Left renal cortex interstitium (tissue), 4 donors: ENCODE data around the gene KIAA0319L. TPM values are rescaled to one million over a fixed set of nuclear protein-coding genes. Genes with fewer than 3 reads are reported as not detected.
"Not testable (repeated sequence)": the region's sequence is repeated elsewhere in the genome, so short reads cannot be mapped to it uniquely, and the experiment has no call there.

Source experiments
- DNase-seq, 4 donors: peaks; one replicate each; pipeline ENCODE4 v3.0.0-alpha.2; 2013; ENCODE audit warnings: low read depth in 4 of 4, low spot score in 2 of 4, missing footprints in 1 of 4
- polyA plus RNA-seq, 4 donors: library from polyadenylated mRNA; unstranded; fragments of 120-200 nt; gene quantifications; one replicate each; pipeline ENCODE4 v1.2.1, GENCODE V29; 2013; ENCODE audit not compliant: insufficient read length in 4 of 4

The KIAA0319L gene
- polyA plus RNA-seq, 4 donors = 56.1 to 88.7 (median 68.8) TPM

DNA sequence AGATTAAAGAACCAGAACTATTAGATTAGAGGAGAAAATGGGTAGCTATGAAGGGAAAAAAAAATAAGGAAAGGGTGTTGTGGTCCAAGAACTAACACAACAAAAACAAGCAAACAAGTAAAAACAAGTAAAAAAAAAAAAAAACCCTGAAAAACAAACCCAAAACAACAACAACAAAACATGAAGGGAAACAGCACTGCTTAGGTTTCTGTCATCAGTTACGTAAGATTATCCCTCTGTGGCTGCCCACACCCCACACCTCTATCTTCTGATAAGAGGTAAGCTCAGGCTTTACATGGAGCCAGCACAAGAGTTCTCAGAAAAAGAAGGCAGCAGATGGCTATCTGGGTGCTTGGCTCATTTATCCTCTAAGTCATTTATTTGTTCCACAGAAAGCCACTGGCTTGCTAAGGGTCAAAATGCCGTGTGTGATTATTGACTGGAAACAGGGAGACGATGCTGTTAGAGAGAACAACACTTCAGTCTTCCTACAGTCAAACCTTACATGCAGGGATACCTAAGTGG, 57.5 kb downstream of the KIAA0319L start:
- no peak for DNase-seq

DNA sequence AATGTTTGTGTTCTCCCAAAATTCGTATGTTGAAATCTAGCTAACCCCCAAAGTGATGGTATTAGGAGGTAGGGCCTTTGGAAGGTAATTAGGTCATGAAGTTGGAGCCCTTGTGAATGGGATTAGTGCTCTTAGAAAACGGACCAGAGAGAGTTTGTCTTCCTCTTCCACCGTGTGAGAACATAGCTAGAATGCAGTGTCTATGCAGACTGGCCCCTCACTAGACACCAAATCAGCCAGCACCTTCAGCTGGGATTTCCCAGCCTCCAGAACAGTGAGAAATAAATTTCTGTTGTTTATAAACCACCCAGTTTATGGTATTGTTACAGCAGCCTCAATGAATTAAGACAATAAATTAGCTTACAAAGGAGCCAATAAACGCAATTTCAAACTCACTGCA, 58.0 kb downstream of the KIAA0319L start:
- no peak for DNase-seq

DNA sequence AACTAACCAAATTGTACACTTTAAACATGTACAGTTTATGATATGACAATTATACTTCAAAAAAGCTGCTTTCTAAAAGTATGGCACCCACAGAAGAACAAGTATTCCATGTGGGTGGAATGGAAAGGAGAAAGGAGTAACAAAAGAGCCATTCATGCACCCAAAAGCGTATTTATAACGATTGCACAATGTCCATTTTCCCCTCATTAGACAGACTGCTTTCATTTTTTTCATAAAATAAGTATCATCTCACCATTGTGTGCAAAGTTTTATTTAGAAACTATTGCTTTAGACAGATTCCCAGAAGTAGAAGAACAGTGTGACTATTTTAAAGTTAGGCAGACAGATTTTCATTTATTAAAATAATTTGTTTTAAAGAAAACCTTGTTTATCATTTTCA, 59.6 kb downstream of the KIAA0319L start:
- no peak for DNase-seq

DNA sequence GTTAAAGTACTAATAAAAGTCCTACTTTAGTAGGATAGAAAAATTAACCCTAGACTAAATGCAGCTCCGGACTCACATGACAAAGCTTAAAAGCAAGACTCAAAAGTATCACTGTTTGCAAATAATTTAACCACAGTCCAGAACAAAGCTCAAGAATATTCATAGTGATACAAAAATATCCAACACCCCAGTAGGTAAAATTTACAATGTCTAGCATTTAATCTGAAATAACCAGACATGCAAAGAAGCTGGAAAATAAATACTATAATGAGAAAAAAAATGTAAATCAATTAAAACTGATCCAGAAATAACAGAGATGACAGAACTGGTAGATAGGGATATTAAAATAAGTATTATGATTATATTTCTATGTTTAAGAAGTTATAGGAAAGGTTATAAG, 67.0 kb downstream of the KIAA0319L start:
- DNase-seq = no peak

DNA sequence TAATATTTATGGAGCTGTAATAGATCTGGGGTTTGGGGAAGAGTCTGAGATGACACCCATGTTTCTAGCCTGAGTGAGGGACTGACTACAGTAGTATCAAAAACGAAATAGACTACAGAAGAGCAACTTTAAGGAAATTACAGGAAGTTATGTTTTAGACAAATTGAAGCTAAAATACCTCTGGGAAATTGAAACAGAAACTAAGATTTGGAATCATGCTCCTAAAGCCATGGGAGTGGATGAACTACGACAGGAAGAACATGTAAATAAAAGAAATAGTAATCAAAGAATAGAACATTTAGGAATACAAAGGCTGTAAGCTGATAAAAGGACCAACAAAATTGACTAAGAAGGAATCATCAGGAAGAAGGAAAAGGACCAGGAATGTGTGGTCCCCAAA, 68.9 kb downstream of the KIAA0319L start:
- DNase-seq = no peak

DNA sequence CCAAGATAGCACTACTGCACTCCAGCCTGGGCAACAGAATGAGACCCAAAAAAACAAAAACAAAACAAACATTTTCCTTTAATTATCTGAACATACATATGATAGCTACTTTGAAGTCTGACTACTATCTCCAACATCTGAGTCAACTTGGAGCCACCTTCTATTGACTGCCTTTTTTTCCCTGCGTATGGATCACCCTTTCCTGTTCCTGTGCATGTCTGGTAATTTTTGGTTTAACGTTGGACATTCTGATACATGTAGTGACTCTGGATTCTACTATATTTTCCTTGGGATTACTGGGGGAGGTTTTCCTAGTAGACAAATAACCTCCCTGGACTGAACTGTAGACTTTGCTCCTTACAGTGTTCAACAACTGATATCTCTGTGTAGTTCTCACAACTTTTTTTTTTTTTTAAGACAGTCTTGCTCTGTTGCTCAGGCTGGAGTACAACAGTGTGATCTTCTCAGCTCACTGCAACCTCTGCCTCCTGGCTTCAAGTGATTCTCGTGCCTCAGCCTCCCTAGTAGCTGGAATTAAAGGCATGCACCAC, 70.3 kb downstream of the KIAA0319L start:
- DNase-seq = no peak

DNA sequence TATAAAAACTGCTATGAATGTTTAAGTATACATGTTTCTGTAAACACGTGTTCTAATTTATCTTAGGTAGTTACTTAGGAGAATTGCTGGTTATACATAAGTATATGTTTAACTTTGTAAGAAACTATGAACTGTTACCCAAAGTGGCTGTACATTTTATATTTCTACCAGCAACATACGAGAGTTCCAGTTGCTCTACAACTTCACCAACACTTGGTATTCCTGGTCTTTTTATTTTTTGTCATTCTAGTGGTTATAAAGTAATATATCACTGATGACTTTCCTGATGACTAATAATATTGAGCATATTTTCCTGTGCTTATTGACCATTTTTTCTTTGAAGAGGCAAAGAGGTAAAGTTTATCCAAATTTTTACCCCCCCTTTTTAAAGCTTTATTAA, 76.0 kb downstream of the KIAA0319L start:
- no peak for DNase-seq

DNA sequence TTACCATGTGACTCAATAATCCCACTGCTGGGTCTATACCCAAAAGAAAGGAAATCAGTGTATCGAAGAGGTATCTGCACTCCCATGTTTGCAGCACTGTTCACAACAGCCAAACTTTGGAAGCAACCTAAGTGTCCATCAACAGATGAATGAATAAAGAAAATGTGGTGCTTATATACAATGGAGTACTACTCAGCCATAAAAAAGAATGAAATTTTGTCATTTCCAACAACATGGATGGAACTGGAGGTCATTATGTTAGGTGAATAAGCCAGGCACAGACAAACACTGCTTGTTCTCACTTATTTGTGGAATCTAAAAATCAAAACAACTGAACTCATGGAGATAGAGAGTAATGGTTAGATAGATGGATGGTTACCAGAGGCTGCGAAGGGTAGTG, 79.3 kb downstream of the KIAA0319L start:
- DNase-seq = no peak

DNA sequence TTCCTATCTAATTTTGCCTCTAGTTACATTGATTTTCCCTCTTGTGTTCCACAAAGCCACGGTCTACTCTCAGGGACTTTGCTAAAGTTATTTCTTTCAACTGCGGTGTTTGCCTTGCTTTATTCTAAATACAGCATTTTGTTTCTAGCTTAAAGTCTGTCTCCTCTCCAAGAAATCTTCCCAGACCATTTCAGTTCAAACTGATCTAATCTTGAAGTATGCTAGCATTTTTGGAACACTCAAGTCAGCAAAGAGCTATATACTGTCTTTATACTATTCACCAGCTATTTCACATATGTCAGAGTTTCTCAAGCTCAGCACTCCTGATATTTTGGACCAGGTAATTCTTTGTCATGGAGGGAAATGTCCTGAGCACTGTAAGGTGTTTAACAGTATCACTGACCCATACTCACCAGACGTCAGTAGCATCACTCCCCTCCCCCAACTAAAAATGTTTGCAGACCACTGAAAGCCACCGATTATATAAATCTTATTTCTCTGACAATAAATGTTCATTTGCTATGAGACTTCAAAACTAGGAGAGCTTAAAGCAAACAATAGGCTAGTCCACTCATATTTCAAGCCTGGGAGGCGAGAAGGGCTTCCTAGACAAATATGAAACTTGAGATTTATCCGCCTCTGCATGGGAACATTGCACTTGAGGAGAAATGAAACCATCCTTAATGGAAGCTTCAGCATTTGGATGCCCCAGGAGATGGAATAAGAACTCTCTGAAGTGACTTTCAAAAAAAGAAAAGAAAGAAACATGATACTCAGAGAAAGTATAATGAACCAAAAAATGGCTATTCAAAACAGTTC, 81.1 kb downstream of the KIAA0319L start:
- DNase-seq = no peak

DNA sequence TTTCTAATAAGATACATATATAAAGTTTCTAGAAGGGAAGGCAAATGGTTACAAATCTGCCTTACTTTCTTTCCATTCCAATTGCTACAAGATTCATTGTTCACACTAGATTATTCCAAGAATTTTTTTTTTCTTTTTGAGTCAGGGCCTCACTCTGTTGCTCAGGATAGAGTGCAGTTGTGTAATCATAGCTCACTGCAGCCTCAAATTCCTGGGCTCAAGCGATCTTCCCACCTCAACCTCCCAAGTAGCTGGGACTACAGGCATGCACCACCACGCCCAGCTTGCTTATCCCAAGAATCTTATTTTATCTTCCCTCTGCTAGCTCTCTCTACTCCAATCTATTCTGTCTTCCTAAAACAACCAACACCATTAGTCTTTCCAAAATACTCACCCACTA, 81.8 kb downstream of the KIAA0319L start:
- DNase-seq = no peak

DNA sequence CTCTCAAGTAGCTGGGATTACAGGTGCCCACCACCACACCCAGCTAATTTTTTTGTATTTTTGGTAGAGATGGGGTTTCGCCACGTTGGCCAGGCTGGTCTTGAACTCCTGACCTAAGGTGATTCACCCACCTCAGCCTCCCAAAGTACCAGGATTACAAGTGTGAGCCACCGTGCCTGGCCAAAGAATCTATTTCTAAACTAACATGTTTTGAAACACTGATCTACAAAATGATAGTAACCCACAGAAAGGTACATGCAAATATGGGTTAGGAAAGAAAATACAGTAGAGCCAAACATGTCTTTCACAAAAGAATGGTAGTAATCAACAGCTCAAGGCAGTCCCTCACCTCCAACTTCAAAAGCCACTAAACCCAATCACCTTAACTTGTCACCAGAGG, 84.0 kb downstream of the KIAA0319L start:
- DNase-seq = not testable (repeated sequence)

DNA sequence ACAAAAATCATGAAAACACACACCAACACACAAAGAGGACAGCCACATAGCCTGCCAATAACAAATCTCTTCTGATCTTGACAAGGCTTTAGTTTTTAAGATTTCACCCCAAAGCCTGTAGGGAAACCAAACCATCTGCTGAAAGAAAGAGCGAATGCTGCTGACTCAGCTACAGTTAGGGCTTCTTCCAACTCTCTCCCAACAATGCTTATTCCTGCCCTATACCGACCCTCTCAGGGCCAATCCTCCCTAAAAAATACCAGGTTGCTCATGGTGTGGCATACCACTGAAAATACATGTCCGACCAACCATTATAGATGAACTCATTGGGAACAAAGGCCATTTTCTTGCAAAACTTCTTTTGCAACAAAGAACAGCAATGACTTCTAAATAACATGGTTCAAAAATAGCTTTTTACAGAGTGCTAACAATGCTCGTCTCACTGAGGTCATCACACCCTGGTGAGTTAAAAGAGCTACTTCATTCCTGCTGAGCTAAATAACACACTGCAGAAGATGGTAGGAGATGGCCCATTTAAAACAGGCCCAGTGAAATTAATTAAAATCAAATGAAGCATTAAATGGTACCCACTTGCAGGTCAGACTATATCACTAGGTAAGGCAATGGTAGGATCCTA, 86.1 kb downstream of the KIAA0319L start:
- no peak for DNase-seq

DNA sequence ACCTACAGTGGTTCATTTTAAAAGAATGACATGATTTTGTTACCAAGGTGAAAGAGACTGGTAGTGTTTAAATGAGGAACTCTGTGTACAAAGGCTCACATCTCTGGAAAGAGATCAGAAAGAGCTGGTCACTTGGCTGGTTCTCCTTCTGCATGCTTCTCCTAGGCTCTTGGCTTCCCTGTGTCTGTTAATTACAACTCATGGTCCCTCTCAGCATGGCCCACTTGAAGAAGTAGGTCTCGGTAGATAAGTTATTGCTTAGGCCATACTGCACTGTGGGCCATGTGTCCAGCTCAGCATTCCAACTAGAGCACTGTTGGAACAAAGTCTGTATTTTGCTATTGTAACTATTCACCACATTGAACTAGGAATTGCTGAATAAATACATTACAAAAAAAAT, 91.1 kb downstream of the KIAA0319L start:
- no peak for DNase-seq

DNA sequence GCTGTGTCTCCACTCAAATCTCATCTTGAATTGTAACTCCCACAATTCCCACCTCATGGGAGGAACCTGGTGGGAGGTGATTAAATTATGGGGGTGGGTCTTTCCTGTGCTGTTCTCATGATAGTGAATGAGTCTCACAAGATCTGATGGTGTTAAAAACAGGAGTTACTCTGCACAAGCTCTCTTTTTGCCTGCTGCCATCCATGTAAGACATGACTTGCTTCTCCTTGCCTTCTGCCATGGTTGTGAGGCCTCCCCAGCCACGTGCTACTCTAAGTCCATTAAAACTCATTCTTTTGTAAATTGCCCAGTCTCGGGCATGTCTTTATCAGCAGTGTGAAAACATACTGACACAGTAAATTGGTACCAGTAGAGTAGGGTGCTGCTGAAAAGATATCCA, 93.5 kb downstream of the KIAA0319L start:
- DNase-seq = not testable (repeated sequence)

DNA sequence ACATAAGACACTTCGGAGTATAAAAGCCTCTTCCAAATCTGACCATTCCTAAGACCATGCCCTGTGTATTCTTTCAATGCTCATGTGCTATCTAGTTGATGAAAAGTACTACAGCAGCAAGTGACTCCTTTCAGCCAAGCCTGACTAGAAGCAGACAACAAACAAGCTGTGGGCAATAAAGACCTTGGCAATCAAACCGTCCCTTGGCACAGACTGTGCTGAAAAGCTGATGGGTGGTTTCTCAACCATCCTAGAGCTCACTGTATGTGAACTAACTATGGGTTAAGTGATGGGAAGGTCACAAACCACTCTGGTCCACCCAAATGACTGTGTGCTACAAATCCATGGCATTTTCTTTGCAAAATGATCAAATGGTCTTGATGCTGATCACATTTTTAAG, 94.0 kb downstream of the KIAA0319L start:
- no peak for DNase-seq

DNA sequence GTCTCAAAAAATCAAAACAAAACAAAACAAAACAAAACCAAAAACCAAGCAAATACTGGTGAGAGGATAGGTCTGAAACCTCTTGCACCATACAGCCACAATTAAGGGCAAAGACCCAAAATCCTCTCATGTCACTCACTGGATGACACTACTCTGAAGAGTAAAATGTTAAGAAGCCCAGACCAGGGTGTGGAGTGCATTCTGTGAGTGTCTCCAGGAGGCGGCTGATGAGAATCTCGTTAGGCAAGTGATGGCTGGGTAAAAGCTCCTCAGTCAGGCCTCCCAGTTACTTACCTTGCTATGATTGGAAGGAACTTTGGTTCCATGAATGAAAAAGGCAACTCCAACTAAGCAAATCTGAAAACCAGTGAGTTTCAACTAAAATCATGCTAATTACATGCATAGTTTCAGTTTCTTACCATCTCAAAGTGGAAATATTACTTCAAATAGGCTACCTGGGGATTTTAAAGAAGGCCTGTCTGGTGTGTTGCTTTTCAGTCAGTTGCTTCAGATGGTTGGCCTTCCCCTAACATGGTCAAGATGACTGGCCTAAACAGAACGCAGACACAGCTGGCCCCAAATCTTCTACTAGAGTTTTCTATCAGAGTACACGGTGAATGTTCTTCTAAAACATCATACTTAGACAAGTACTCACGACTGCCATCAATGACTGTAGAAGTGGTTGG, 95.1 kb downstream of the KIAA0319L start:
- DNase-seq = no peak

DNA sequence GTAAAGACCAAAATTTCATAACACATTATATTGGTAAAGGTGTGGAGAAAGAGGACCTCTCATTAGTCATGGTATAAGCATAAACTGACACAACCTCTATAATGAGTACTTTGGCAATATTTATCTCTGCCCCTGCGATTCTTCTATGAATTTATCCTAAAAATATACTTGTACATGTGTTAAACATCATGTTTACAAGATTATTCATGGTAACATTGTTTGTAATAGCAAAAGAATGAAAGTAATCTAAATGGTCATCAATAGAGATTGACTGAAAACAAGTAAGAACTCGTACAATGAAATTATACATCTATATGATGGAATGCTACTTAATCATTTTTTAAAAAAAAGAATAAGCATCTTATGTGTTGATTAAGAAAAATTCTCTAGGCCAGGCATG, 96.4 kb downstream of the KIAA0319L start:
- no peak for DNase-seq

DNA sequence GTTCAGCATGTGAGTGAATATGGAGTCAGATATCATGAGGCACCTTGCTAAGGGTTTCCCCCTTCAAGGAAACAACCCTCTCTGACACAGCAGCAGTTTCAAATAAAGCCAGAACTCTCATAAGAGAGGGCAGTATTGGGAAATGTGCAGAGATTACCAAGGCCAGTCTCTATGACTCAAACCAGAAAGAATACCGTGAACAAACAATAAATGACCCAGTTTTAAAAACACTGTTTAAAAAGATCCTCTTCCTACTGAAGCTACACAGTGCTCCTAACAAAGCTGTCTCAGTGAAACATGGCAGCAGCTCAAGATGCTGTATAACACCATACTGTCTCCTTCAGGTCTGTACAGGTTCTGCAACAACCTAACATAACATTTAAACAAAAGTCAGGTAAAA, 102.6 kb downstream of the KIAA0319L start:
- no peak for DNase-seq

DNA sequence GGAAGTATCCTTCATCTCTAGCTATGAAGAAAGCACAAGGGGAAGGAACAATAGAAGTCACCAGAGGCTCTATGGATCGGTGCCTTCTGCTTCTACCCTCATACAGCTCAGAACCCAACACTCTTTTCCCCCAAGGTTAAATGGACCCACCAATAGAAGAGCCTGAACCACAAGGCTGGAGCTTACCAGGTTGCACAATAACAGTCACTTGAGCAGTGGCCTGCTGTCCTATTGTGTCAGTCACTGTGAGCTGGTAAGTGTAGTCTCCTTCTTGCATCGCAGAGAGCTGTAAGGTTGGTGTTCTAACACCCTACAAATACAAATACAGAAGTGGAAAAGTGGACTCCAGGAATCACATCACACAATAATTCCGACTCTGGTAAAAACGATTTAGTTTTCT, 103.0 kb downstream of the KIAA0319L start:
- DNase-seq = no peak

DNA sequence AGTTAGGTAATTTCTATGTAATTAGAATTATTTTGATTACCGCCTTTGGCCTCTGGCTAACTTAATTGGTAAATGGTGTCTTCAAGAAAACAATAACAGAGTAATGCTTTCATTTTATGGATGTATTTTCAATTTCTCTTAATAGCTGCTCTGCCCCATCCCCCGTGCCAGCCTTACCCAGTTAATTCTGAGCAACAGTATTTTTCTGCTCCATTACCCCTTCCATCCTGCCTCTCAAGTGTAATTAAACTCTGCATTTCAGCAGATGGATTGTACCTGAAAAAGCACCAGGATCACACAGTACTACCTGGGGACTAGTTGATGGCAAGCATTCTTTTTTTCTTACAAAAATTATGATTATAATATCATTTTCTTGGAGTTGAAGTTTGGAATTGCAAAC, 104.2 kb downstream of the KIAA0319L start:
- peak in 1 of 4 donors; percentile 16 for DNase-seq

DNA sequence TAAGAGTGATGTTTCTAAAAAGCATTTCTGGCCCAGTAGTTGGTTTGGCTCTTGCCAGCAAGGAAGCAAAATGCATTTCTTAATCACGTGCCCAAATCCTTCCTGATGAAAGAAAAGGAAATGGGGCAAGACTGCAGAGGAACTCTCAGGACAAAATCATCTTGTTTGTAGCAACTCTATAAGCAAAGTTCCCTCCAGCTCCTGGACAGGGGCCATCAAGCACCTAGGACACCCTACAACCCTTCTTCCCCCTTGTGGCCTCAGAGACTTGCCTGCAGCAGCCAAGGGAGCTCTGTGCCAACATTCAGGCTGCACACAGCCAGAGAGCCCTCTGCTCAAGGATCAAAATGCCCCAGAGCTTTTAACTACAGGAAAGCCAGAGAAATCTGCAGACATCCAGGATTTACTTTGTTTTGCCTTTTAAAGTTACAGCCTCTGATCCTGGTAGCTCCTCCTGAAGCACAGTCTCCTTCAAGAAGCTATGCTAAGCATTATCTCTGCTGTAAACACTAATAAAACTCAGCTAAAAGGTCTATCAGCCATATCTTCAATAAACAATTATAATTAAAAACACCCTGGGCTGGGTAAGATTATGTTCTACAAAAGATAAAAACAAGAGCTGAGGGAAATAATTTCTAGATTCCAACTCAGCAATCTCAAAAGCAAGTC, 105.0 kb downstream of the KIAA0319L start:
- DNase-seq = no peak
